Inflammatory macrophage (primary cell): ENCODE measurements around the gene RET.

Experiments used
- DNase-seq, 2 donors: peaks; one replicate each; pipeline ENCODE4 v3.0.0-alpha.2; 2020 to 2022
- total RNA-seq, 18 experiments: gene quantifications; one replicate each; lab custom pipeline; 2026; ENCODE audit warnings: mixed read lengths in 6 of 18, inconsistent platforms in 2 of 18; lab: John Stamatoyannopoulos, UW

Gene RET
- total RNA-seq = 0.86 to 9.3 (median 2.1) reads per million in 18 experiments

- DNase-seq = no peak
Measured at GRCh38 chr10:43076876-43077420, at the start of gene RET. Gene RET (plus strand): TSS chr10:43077069. CDS start chr10:43077259, 190 bp downstream.

DNA sequence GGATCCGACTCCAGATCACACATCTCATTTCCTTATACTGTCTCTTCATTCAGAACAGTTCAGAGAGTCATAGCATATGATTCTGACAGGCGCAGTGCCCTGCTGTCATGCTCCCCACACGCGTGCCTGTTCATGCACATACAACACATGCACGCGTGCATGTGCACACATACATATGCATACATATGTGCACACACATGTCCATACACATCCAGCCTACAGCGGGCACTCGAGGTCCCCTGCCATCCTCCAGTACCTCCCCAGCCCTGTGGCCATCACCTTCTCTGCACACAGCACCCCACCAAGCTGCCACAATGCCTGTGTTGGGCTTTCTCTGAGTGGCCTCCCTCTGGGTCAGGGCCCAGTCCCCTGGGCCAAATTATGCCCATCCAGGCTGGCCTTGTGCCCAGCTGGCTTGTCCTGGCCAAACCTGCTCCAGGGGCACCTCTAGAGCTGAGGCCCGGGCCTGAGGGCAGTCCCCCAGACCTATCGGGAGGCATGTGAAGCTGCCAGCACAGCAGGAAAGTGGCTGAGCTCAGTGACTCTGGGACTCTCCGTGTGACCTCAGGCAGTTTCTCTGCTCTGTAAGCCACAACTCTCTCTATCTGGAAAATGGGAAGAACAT lies 49.4 kb upstream of the RET start:
- no peak for DNase-seq

GRCh38 chr10:43028143-43028542 lies 48.7 kb upstream of the RET start:
- DNase-seq = no peak

GRCh38 chr10:43029043-43029442 lies 47.8 kb upstream of the RET start:
- no peak for DNase-seq

DNA sequence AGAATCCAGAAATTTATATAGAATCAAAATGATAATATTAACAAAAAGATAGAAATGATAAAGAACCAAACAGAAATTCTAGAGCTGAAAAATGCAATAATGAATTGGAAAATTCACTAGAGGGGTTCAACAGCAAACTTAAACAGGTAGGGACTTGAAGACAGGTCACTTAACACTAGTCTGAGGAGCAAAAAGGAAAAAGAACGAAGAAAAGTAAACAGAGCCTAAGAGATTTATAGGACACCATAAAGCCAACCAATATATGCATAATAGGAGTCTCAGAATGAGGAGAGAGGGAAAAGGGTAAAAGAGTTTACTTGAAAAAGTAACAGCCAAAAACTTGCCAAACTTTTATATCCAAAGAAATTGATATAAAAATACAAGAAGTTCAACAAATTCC lies 44.3 kb upstream of the RET start:
- DNase-seq = no peak

GRCh38 chr10:43035800-43036199 lies 41.1 kb upstream of the RET start:
- peak; percentile 6 to 30 for DNase-seq

- DNase-seq = peak; percentile 63 to 85
Measured at GRCh38 chr10:43036481-43037428, 40.1 kb upstream of the RET start.

GRCh38 chr10:43037440-43037839 lies 39.4 kb upstream of the RET start:
- DNase-seq = no peak

- no peak for DNase-seq
Measured at GRCh38 chr10:43037942-43038782, 38.7 kb upstream of the RET start.

- no peak for DNase-seq
Measured at GRCh38 chr10:43038783-43039623, 37.9 kb upstream of the RET start.

DNA sequence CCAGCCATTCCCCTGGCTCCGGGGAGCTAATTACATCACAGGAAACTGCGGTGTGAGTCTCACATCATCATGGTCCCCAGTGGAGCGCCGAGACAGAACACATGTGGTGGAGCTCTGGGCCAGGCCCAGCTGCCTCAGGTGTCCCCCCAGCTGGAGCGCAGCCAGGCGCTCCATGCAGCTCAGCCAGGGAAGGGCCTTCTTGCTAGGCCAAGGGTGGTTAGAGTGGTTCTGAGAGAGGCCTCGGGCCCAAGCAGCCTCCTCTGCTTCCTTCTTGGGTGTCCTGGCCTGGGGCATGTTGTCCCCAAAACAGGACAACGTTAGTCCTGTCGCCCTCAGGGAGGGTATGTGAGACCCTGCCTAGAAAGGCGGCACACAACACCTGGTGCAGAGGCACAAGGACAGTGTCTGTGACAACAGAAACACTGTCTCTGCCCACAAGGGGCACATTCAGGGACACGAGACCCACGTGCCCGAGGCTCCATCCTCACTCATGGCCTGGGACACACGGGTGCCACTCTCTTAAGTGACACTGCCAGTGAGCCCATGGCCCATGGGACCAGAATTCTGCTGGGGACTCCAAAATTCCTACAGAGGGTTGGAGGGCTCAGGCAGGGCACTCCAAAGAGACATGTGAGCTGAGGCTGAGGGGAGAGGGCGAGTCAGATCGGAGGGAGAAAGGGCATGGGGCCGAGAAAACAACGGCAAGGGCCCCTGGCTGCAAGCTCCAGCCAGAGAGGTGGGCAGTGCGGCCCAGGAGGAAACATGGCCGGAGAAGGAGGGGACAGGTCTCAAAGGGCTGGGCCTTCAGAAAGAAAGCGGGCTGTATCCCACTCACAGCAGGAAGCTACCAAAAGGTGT lies 37.0 kb upstream of the RET start:
- DNase-seq = no peak

GRCh38 chr10:43040482-43041256 lies 36.2 kb upstream of the RET start:
- DNase-seq = no peak

GRCh38 chr10:43041422-43042342 lies 35.2 kb upstream of the RET start:
- no peak for DNase-seq

- peak in 1 of 2 donors; percentile 13 for DNase-seq
Measured at GRCh38 chr10:43042503-43043341, 34.1 kb upstream of the RET start.

- no peak for DNase-seq
Measured at GRCh38 chr10:43043342-43043772, 33.5 kb upstream of the RET start.

DNA sequence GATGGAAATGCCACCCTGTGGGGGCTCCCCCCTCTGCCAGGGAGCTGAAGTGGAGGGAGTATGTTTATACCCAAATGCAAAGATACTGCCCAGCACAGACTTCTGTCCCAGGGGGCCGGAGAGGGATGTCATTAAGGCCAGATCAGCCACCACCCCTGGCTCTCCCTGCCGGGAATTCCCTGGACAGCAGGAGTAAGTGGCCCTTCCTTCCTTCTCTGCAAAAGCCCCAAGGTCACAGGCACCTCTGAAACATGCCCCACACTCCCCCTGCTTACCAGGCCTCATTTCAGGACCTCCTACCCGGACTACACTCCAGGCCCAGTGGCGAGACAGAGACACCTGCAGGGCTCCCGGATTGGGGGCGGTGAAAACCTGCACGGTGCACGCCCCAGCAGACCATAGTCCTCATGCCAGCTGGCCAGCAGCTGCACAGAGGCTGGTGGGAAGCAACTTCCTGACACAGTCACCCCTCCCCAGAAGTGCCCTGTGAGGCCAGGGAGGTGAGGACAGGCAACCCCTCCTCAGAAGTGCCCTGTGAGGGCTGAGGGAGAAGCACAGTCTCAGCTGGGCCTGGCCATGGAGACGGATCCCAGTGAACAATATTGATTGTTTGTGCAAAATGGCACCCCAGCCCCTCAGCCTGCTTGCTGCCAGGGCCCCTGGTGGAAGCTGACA lies 33.0 kb upstream of the RET start:
- DNase-seq = no peak

- no peak for DNase-seq
Measured at GRCh38 chr10:43044448-43044921, 32.4 kb upstream of the RET start.
